Measurements from ENCODE around the gene TDRD1.

Gene TDRD1

GRCh38 chr10:114212153-114212552, 33.0 kb downstream of the TDRD1 start:
- no peak for ATAC-seq
- no peak for TF ChIP-seq ARNTL (CRISPR knock-in tag; IDR thresholded peaks at IDR 0.05; ENCODE audit: borderline replicate concordance, low read depth)
- no peak for TF ChIP-seq POU6F1 (CRISPR knock-in tag; IDR thresholded peaks at IDR 0.05; ENCODE audit: borderline replicate concordance, low read depth)
- TF ChIP-seq ZFP3 (CRISPR knock-in tag; IDR thresholded peaks at IDR 0.05): no peak
- TF ChIP-seq ZNF565 (CRISPR knock-in tag; conservative IDR thresholded peaks at IDR 0.05; ENCODE audit: low read depth): no peak
- no peak for TF ChIP-seq ISL1 (CRISPR knock-in tag; IDR thresholded peaks at IDR 0.05)
- no peak for TF ChIP-seq CSRNP3 (CRISPR knock-in tag; IDR thresholded peaks at IDR 0.05)
- TF ChIP-seq ZC3H10 (CRISPR knock-in tag; IDR thresholded peaks at IDR 0.05): no peak
- TF ChIP-seq ZFP30 (CRISPR knock-in tag; IDR thresholded peaks at IDR 0.05): no peak
- TF ChIP-seq GLIS3 (CRISPR knock-in tag; IDR thresholded peaks at IDR 0.05): no peak
- no peak for TF ChIP-seq TOX (CRISPR knock-in tag; IDR thresholded peaks at IDR 0.05; ENCODE audit: borderline replicate concordance)
- no peak for TF ChIP-seq ZNF70 (CRISPR knock-in tag; IDR thresholded peaks at IDR 0.05)
- TF ChIP-seq BACH2 (CRISPR knock-in tag; IDR thresholded peaks at IDR 0.05; ENCODE audit: borderline replicate concordance): no peak
- TF ChIP-seq OSR1 (CRISPR knock-in tag; IDR thresholded peaks at IDR 0.05): no peak
- no peak for TF ChIP-seq ZNF8 (CRISPR knock-in tag; IDR thresholded peaks at IDR 0.05)
- no peak for TF ChIP-seq CREB5 (CRISPR knock-in tag; IDR thresholded peaks at IDR 0.05; ENCODE audit: low read depth)
- no peak for TF ChIP-seq RARB (CRISPR knock-in tag; IDR thresholded peaks at IDR 0.05)
- TF ChIP-seq TSHZ2 (CRISPR knock-in tag; IDR thresholded peaks at IDR 0.05): no peak
- no peak for TF ChIP-seq PATZ1 (CRISPR knock-in tag; IDR thresholded peaks at IDR 0.05; ENCODE audit: borderline replicate concordance)
- no peak for TF ChIP-seq ESRRG (CRISPR knock-in tag; IDR thresholded peaks at IDR 0.05)
- TF ChIP-seq PPARA (CRISPR knock-in tag; IDR thresholded peaks at IDR 0.05; ENCODE audit: borderline replicate concordance): no peak

- no peak for ATAC-seq
- TF ChIP-seq ZNF8 (CRISPR knock-in tag; IDR thresholded peaks at IDR 0.05) (no peak), OSR1 (CRISPR knock-in tag; IDR thresholded peaks at IDR 0.05) (no peak), POU6F1 (CRISPR knock-in tag; IDR thresholded peaks at IDR 0.05; ENCODE audit: borderline replicate concordance, low read depth) (no peak), CREB5 (CRISPR knock-in tag; IDR thresholded peaks at IDR 0.05; ENCODE audit: low read depth) (no peak), PATZ1 (CRISPR knock-in tag; IDR thresholded peaks at IDR 0.05; ENCODE audit: borderline replicate concordance) (no peak), ZNF565 (CRISPR knock-in tag; conservative IDR thresholded peaks at IDR 0.05; ENCODE audit: low read depth) (no peak), ARNTL (CRISPR knock-in tag; IDR thresholded peaks at IDR 0.05; ENCODE audit: borderline replicate concordance, low read depth) (no peak), TSHZ2 (CRISPR knock-in tag; IDR thresholded peaks at IDR 0.05) (no peak), SNAI2 (CRISPR knock-in tag; IDR thresholded peaks at IDR 0.05) (no peak), TCF4 (CRISPR knock-in tag; IDR thresholded peaks at IDR 0.05; ENCODE audit: borderline replicate concordance) (no peak), ZNF70 (CRISPR knock-in tag; IDR thresholded peaks at IDR 0.05) (no peak)
These were observed 35.9 kb downstream of the TDRD1 start for GRCh38 chr10:114215033-114215432.

All from SK-N-SH treated with all-trans-retinoic acid at 6 μM for 48 hours (cell line).